NCI-H510A (cell line): ENCODE results near the gene DYNLT2.

Experiments
- DNase-seq: peaks from one replicate; lab custom pipeline; 2025; lab: John Stamatoyannopoulos, UW

The DYNLT2 gene, protein sequence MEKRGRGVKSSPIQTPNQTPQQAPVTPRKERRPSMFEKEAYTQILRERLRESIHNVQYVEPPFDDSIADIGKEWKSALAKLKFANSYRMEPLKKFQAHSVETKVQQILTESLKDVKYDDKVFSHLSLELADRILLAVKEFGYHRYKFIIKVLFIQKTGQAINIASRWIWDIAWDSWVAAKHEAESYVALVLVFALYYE

DNA sequence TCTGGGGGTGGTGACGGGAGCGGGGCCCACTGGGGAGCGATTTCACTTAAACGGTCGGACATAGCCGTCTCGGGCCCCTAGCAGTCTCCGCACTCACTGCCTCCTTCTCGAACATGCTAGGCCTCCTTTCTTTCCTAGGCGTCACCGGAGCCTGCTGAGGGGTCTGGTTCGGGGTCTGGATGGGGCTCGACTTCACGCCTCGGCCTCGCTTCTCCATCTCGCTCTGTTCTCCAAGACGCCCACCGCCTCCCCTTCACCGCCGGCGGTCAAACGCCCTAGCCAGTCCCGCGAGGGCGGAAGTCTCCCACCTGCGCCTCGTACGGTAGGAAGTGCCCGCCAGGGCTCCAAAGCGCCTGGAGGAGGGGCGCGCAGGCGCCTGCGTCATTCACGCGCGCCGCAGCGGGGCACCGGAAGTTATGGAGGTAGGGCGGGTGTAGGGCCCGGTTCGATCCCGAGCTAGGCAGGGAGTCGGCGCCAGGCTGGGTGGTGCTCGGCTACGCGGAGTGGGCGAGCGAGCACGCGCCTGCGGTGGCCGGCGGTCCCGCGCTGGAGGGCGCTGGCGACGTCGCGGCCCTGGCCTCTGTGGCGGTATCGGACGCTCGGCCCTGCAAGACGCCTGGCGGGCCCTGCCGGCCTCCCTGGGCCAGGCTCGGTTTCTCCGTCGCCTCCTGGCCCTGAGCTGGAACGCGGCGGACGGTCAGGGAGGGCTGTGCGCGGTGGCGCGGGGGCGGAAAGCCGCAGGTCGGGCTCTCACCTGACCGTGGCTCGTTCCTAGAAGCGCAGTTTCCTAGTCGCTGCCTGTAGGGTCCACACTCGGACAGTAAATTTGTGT, at the start of gene DYNLT2, which contains the start of gene ERMARD:
TSS of gene DYNLT2 (minus strand) at position 331 of the 832 bp plus-strand sequence. CDS start at position 217, 114 bp downstream.
TSS of gene ERMARD (plus strand) at position 381 of the 832 bp plus-strand sequence. CDS start at position 417, 36 bp downstream.
- peak; percentile 82 for DNase-seq

DNA sequence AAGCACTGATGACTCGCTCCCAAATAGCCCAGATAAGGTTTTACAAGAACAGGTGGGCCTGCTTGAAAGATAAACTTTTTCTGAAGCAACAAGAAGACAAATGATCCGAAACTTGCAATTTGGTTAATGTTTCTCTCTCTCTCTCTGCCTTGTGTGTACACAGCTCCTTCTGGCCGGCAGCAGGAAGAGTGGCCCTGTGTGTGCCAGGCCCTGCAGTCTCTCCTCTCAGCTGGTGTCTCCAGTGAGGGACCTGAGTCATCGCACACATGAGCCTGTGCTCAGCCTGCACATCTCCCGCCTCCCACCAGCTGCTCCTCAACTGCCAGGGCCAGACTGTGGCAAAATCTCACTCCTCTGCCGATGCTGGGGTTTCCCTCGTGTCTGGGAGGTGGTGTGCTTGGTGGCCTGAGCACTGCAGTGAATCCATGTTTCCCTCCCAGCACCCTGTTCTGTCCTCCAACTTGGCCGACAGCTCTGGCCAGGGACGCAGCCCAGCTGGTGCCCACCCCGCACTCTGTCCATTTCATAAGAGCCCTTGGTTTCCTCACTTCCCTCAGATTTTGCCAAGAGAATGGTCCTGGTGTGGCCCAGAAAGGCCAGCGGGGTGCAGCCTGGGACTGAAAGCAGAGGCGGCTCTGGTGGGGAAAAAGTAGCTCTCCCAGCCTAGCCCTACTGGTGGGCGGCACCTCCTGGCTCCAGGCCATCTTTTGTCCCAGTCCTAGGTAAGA, 49.5 kb upstream of the DYNLT2 start:
- DNase-seq: peak; percentile 51

DNA sequence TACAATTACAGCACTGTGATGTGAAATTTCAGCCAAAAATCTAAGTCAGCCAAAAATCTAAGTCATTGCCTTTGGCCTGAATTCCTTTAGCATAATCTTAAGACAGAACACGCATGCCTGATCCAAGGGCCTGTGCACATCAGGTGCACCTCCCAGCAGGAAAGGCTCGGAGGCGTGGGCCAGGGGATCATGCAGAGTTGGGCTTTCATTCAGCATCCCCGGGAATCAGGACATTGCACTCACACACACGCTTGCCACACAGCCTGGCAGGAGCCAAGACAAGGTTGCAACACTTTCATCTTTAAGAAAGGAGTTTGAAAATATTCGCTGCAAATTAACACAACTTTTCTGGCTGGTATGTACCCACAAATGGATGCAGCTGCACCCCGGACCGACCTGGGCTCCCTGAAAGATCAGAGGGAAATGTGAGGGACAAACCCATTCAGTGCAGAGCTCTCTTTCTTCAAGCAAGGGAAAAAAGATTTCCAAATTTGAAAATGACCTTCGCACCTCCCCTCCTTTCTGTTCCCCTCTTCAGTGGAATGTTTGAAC, 48.8 kb upstream of the DYNLT2 start:
- DNase-seq: no peak

DNA sequence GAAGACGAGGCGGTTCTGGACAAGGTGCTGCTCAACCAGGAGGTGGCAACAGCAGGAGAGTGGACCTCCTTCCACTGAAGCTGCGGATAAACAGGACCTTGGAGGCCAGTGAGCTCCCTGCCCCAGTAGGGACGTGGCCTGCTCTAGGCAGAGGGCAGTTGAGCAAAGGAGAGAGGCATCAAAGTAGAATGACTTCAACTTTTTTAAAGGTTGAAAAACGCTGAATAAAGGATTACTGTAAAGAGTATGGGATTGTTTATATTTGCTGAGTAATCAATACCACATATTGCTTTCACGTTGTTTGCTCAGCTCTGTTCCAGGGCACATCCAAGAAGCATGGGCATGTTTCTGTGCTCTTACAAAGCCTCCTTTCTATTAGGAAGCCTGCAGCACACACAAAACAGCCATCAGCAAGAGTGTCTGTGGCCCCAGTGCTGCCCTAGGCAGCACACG, 48.1 kb upstream of the DYNLT2 start:
- DNase-seq: no peak

DNA sequence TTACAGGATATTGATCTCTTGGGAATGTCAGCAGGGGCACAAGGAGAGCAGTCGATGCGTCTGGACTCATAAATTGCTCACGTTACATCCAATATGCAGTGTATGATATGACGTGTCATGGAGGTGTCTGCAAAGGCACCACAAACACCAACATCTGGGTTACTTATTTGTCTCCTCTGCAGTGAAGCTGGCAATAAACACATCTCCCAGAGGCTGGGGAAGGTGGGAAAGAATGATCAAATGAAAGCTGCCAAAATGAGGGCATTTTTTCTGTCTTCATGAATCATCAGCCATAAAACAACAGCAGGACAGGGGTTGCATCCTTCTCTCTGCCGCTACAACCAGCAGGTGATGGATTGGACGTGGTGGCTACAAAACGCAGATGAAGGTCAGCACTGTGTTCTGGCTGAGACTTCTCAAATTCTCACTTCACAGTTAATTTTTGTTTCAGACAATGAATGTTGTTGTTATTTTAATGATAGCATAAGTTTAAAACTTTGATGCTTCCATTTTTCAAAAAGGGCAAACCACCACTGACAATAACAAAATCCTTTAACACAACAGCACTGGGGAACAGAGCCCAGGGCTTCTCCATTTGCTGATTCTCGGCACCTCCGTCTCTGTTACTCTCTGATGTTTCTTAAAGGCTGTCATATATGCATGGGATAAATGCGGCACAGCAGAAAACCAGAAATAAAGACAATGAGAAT, 47.5 kb upstream of the DYNLT2 start:
- no peak for DNase-seq

DNA sequence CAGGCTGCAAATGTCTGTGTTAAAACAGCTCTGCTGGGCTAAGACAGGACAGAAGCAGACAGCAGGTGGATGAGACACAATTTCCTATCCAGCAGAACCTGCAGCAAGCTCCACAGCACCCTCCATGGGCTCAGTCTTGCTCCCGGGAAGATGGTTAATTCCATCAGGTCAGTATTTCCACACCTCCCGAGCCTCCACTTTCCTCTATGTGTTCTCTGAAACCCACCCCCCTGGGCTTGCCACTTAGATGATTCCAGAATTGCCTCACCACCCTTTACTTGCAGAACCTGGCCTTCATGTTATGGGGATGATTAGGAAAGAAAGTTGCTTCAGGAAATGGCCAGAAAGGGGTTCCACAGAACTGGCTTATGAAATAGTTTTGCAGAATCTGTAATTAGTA, 43.8 kb upstream of the DYNLT2 start:
- no peak for DNase-seq

DNA sequence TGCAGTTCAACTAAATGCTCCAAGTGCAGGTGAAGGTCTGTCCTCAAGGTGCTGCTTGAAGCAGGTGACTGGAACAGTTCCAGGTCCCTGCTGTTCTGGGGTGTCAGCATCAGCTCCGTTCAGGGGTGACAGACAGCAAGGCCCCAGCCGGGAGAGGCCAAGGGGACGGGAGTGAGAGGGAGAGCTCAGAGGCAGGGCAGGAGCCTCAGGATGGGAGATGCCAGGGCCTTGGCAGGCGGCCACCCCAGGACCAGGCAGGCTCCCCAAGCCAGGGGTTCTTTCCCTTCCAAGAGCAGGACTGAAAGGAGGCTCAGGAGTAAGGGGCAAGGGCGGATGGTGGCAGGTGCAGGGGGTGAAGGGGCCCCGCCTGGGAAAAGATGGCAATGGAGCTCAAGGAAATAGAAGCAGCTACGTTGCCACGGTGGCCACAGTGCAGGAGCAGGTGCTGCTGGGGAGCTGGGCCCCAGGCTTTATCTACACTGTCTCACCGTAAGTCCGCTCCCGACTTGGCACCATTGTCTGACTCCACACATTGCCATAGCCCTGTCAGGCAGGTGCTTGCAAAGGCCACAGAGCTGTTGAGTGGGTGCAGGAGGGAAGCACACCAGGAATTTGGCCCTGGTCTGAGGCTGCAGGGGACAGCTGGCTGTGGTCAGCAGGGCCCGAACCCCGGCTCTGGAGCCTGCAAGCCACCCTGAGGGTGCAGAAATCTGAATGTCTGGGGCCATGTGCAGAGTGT, 43.1 kb upstream of the DYNLT2 start:
- no peak for DNase-seq

DNA sequence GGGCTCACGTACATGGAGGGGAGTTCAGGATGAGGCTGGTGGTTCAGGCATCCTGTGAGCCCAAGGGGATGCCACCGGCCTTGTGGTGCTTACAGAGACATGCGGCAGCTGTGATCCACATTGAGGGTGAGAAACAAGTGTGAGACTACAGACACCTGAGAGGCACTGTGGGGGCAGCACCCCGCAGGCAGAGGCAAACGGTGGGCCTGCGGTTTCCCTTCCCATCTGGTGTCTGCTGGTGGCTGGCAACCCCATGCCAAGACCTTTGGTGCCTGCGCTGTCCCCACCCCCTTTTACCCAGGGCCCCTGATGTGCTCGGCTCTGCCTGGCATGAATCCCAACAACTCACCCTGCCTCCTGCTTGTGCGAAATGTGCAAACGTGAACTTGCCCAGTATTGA, 42.0 kb upstream of the DYNLT2 start:
- DNase-seq: no peak

DNA sequence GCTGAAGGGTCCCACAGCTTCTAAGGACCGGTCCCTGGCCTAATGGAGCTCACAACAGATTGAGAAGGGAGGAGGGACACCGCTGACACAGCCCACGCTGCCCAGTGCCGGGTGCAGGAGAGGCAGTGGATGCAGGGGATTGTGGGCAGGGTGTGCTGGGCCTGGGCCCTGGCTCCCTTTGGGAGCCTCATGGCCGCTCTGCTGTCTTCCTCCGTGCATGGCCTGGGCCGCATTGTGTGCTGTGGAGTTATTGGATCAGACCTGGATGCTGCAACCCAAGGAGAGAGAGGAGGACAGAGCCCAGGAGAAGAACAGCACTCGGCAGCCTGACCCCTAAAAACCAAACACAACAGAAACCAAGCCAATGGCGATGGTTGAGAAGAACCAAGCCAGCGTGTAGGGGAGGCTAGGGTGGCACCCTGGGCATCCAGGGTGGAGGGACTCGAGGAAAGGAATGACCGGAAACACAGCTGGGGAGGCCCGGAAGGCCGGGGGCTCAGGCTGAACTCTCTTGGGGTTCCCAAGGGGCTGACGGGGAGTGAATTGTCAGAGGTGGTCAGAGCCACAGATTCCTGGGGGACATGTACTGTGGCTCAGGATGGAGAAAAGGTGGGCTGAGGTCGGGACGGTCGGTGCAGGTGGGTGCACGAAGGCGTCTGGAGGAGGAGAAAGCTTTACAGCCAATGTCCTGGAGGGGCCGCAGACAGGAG, 41.1 kb upstream of the DYNLT2 start:
- no peak for DNase-seq

DNA sequence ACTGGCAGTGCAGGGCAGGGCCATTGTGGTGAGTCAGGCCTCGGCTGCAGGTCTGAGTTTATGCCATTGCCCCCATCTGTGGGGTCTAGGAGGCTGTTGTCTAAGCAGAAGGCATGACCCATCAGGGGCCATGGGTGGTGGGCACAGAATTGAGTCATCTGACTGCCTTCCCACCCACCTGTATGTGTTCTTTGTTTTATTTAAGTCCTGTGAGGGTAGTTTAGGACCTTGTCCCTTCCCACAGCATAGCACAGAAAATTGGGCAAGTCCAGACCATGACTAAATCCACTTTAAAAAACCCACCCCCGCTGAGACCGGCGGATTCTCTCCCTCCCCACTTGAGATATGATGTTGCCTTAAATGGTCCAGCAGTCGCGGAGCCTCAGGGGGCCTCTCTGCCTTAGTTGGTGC, 40.4 kb upstream of the DYNLT2 start:
- no peak for DNase-seq

DNA sequence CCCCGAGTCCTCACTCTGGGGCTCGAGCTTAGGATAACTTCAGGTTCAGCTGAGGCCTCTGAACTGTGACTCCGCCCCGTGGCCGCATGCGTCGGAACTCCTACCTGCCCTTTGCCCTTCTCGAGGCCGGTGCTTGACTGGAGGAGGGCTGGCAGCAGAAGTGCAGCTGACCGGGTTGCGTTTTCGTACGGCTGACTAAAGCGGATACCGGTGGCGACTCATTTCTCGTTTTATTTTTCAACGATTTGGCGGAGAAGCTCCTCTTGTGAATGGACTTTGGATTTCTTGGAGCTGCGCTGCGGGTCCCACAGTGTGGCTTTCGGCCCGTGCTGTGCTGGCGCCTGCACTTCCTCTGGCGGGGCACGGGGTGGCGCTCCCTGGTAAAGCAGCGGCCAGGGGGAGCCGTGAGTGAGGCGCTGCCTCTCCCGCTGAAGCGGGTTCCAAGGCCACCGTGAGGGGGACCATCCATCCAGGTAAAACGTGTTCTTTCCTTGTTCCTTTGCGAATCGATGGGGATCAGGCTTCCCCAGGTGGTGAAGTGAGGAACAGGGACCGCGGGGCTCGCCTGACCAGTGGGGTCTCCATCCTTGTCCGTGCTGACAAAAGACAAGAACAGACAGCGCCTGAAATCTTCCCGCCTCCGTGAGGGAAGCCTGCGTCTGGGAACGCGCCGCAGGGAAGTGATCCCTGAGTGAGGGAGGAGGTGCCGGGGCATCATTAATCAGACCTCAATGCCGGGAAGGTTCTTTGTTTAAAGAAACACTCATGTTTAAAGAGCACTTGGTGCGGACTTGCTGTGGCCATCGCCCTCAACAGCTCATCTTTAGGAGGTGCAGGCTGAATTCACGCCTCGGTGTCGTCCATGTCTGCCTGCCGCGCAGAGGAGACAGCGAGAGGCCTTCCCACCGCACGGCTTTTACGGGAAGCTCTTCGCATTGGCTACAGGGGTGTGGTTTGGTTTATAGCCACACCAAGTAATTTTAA, 38.9 kb upstream of the DYNLT2 start:
- peak; percentile 66 for DNase-seq

DNA sequence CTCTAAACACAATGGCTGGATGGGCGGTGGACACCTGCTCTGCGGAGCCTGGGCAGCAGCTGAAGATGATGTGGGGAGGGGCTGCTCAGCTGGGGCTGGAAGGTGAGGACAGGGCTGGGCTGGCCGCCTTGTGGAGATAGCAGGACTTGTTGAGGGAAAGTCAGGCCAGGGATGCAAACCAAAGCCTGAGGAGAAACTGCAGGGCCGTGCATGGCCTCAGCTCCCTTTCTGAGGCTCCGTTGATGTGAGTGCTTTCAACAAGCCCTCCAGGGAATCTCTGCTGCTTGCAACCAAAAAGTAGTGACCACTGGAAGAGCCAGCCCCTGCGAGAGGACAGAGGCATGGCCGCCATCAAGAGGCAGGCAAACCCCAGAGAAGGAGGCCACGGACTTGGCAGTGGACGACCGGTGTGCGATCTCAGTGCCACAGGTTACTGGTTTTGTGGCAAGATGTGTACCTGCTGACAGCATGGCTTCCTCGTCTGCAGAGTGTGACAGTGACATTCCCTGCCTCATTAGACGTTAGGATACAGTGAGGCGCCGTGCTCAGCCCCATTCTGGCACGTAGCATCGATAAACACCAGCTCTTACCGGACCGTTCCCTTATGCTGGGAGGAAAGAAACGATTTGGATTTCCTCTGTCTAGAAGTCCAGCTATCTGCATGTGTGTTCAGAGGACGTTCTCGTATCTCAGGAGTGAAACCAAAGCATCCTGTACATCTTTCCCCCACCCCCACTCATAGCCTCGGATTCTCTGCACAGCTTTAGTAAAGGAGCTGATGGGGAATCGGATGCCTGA, 38.0 kb upstream of the DYNLT2 start:
- DNase-seq: no peak

DNA sequence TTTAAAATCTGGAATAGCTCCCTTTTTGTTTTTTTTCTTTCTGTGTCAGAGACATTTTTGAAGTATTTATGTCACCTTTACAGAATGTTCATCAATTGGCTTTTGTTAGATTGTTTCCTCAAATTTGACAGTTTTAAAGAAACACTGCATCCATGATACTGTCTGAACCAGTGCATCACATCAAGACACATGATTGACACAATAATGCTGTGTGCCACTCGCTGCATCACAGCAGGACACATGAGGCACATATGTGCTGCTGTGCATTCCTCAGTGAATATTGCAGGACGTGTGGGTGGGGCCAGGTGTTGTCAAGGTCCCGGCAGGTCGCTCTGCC, 37.4 kb upstream of the DYNLT2 start:
- no peak for DNase-seq

DNA sequence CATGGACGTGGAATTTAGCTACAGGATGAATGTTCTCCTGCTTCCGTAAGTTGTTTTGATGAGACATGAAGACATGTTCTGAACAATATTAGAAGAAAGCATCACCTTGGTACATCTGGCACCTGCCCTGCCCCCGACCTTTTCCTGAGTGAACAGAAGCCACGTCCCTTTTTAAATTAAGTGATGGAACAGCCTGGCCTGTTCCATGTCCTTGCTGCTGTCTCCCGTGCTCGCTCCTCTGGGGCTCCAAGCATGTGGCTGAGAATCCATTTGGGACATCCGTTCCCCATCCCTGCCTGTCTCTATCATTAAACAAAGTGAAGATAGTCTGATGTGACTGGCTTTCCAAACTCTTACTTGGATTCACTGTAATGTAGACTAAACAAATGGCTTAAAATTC, 36.4 kb upstream of the DYNLT2 start:
- no peak for DNase-seq

DNA sequence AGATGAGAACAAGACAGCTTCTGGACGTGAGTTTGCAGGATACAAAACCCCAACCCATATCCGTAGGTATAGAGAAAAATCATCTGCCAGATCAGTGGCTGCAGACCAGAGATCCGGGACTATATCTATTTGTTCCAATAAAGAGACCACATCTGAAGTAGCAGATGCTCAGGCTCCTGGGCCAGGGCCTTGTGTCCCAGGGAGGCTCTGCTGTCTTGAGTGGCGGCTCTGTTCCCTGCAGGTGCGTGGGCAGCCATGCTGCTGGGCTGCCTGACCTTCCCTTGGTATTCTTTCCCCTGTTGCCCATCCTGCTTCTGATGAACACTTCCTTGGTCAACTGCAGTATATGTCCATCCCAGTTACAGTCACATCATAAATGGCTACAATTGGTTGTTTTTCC, 35.0 kb upstream of the DYNLT2 start:
- no peak for DNase-seq

DNA sequence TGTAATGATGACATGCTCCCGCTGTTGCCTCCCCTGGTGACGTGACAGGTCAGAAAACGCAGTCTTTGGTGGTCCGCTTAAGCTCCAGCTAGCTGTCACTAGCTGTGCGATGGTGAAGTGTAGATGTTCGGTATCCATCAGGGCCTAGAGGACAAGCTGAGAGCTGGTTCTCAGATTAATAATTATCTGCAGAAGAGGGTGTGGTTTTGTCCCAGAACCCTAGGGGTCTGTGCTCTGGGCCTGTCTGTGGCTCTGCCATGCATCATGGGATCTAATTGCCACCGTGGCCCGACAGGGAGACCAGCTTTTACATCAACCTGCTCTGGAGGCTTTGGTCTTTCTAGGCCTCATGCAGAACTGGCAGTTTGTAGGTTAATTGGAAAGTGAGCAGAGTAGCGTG, 34.2 kb upstream of the DYNLT2 start:
- DNase-seq: no peak

DNA sequence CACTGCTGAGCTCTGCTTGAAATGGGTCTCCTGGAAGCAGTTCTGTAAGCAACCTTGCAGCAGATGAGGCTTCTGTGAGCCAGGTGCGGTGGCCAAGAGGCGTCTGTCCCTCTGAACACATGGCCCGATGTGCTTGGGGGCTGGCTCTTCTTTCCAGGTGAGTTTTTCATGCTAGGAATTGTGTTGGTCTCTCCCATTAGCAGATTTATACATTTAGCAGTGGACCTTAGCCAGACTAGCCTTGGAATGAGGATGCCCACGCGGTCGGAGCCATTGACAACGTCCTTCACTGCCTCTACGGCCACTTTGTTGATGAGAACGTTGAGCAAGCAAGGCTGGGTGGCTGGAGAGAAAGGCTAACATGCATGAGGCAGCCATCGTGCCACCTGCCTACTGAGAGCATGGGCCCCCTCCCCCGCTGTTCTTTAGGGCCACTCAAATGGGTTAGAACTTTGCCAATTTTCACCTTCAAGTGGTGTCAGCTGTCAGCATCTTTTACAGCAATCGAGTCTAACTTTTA, 33.5 kb upstream of the DYNLT2 start:
- no peak for DNase-seq
